ENCODE data around the gene RNLS. TPM values are rescaled to one million over a fixed set of nuclear protein-coding genes. Genes with fewer than 3 reads are reported as not detected.

Gene RNLS
- total and polyA plus RNA-seq, 2 of the 8 experiments (the other 6 are each of a cell fraction or from before 2014, with no cell fraction given): 7.5 to 12.7 TPM

GRCh38 chr10:88317099-88317498, 266.0 kb downstream of the RNLS start:
- Histone ChIP-seq H2AFZ (ENCODE audit: low read length) (no peak overlapping the region), H2BK12ac (ENCODE audit: low read depth, low read length) (no peak overlapping the region), H3K27ac (ENCODE audit: low read depth, low read length) (no peak overlapping the region), H3K79me2 (ENCODE audit: control insufficient read depth in 1 of 2, insufficient read depth in 2 of 2, low read length in 2 of 2) (no peaks in the 10 kb centered on the region), H3K23ac (ENCODE audit: insufficient read length) (no peak overlapping the region), H3K4ac (replicated peaks; ENCODE audit: insufficient read length, low read depth, low read length) (no peak overlapping the region), H3K56ac (replicated peaks; ENCODE audit: insufficient read length, low read depth, low read length) (no peak overlapping the region), H3K18ac (ENCODE audit: extremely low read depth, low read length) (no peak overlapping the region), H4K91ac (replicated peaks; ENCODE audit: insufficient read length, low read length) (no peak overlapping the region), H2BK20ac (ENCODE audit: low read length) (no peak overlapping the region), H2AK5ac (ENCODE audit: low read depth, low read length) (no peak overlapping the region), H3K14ac (ENCODE audit: insufficient read length) (no peak overlapping the region), H2BK5ac (ENCODE audit: low read depth, low read length) (no peak overlapping the region), H3K9me3 (ENCODE audit: insufficient read depth in 2 of 2, low read depth in 1 of 2, low read length in 1 of 2) (peaks cover 0 to 5% of the 10 kb centered on the region in 2 experiments; a peak in 2 of 4 replicates), H3K4me1 (replicated peaks in 1 of 4; ENCODE audit: control insufficient read depth in 3 of 4, insufficient read depth in 4 of 4, low read length in 3 of 4) (no peaks in the 10 kb centered on the region), H4K8ac (ENCODE audit: extremely low read depth, insufficient read depth, low read length) (no peak overlapping the region), H4K5ac (ENCODE audit: insufficient read length, low read depth, low read length) (no peak overlapping the region), H3K4me2 (ENCODE audit: insufficient read depth in 1 of 2, low read depth in 2 of 2, low read length in 2 of 2) (no peak overlapping the region), H3K23me2 (ENCODE audit: low read depth, low read length) (no peaks in the 10 kb centered on the region), H3K4me3 (ENCODE audit: extremely low read depth in 1 of 4, insufficient read depth in 2 of 4, low read depth in 3 of 4, low read length in 4 of 4) (no peak overlapping the region), H2BK15ac (ENCODE audit: low read length) (no peak overlapping the region), H3K36me3 (ENCODE audit: control insufficient read depth in 2 of 4, insufficient read depth in 4 of 4, low read length in 3 of 4) (no peaks in the 10 kb centered on the region), H3K27me3 (replicated peaks in 1 of 4; ENCODE audit: control insufficient read depth in 3 of 4, extremely low read depth in 1 of 4, insufficient read depth in 3 of 4, low read length in 3 of 4) (no peaks in the 10 kb centered on the region), H2BK120ac (replicated peaks; ENCODE audit: low read depth, low read length) (no peak overlapping the region), H3K79me1 (ENCODE audit: low read depth, low read length) (no peaks in the 10 kb centered on the region), H3K9ac (replicated peaks in 1 of 4; ENCODE audit: extremely low read depth in 1 of 4, low read depth in 3 of 4, low read length in 3 of 4) (no peak overlapping the region), H4K20me1 (replicated peaks in 1 of 2; ENCODE audit: control insufficient read depth in 1 of 2, insufficient read depth in 2 of 2, low read length in 2 of 2) (no peaks in the 10 kb centered on the region)
- ChIA-PET POLR2A (ENCODE audit: partially characterized antibody) (no interaction called here), CTCF (ENCODE audit: partially characterized antibody) (interaction anchor here (0.8 to 2.0 kb wide), 3 partner anchors 204 to 466 kb away, joined by 3 to 7 read pairs (median 3); no protein-coding TSS in a partner anchor)
- DNase-seq (ENCODE audit: low read depth in 1 of 2, low spot score in 2 of 2): no peak
- FAIRE-seq: no peak
- TF ChIP-seq KDM5A (IDR thresholded peaks at IDR 0.05; ENCODE audit: low read length) (no peak), KDM4A (IDR thresholded peaks at IDR 0.05; ENCODE audit: low read depth, low read length, severe bottlenecking) (no peak), FOSL1 (IDR thresholded peaks at IDR 0.05; ENCODE audit: insufficient read depth, low read depth, low read length) (no peak), GTF2F1 (IDR thresholded peaks at IDR 0.05; ENCODE audit: borderline replicate concordance, low read depth, low read length) (no peak)
